Measurements from ENCODE around the gene TRIM15.
"Not testable (repeated sequence)": the region's sequence is repeated elsewhere in the genome, so short reads cannot be mapped to it uniquely, and the experiment has no call there.

The TRIM15 gene

DNA sequence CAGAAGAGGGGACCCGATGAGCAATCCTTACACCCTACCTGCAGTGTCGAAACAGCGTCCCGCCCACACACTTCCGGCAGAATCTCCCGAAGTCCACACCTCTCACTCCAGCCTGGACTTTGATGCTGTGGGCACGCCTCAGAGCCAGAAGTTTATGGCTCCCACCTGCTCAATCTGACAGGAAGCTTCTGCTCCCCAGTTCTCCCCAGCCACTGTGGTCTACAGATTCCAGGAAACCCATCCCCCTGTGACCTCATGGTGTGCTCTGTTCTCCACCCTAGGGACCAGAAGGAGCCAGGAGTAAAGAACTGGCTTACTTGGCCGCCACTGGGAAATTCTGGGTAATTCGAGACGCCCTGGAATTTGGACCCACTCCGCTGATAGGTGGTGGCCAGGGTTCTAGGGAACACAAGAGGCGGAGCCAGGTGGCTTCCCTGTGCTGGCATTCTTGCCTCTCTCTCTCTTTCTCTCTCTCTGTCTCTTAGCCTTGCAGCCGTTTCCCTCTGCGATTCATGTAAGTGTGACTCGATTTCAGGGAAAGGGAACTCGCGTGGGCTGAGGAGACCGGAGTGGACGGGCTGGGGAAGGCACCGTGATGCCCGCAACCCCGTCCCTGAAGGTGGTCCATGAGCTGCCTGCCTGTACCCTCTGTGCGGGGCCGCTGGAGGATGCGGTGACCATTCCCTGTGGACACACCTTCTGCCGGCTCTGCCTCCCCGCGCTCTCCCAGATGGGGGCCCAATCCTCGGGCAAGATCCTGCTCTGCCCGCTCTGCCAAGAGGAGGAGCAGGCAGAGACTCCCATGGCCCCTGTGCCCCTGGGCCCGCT is at the start of gene TRIM15:
TRIM15 (plus strand) TSS at position 457 of the 828 bp plus-strand sequence; CDS start at position 596, 139 bp downstream.
- DNase-seq: no peak

DNA sequence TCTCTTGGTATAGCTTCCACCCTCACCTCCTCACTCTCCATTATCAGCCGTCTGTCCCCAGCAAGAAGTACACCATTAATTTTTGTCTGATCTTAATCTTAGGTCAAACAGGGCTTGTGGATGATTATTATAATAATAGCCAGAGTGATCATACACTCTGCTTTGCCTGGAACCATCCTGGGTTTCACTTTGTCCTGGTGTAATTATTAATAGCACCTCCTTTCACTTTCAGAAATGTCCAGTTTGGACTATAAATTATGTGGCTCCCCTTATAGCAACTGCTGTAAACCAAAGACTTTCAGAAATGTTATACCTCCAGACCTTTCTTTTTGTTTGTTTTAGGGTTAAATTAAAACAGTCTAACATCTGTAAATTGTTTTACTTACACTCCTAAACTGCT is 49.5 kb upstream of the TRIM15 start:
- no peak for DNase-seq

DNA sequence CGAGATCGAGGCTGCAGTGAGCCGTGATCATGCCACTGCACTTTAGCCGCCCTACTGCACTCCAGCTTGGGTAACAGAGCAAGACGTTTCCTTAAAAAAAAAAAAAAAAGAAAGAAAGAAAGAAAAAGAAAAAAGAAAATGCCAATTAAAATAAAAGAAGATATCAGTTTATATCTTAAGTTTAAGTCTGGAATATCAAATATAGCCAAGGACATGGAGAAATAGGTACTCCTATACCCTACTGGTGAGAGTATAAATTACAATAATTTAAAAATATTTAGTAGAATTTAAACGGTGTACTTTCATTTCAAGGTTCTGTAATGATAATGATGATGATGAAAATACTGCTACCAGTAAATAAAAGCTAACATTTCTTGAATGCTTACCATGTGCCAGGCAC is 46.6 kb upstream of the TRIM15 start:
- no peak for DNase-seq

DNA sequence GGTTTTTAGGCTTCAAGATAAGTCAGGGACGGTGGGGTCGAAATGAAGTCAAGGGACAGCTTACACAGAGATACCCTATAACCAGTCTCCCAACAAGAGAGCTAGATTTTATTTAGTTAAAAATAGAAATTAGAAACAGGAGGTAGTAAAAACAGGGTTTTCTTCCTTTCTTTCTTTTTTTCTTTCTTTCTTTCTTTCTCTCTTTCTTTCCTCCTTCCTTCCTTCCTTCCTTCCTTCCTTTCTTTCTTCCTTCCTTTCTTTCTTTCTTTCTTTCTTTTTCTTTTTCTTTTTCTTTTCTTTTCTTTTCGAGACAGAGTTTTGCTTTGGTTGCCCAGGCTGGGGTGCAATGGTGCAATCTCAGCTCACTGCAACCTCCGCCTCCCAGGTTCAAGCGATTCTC is 44.7 kb upstream of the TRIM15 start:
- not testable (repeated sequence) for DNase-seq

DNA sequence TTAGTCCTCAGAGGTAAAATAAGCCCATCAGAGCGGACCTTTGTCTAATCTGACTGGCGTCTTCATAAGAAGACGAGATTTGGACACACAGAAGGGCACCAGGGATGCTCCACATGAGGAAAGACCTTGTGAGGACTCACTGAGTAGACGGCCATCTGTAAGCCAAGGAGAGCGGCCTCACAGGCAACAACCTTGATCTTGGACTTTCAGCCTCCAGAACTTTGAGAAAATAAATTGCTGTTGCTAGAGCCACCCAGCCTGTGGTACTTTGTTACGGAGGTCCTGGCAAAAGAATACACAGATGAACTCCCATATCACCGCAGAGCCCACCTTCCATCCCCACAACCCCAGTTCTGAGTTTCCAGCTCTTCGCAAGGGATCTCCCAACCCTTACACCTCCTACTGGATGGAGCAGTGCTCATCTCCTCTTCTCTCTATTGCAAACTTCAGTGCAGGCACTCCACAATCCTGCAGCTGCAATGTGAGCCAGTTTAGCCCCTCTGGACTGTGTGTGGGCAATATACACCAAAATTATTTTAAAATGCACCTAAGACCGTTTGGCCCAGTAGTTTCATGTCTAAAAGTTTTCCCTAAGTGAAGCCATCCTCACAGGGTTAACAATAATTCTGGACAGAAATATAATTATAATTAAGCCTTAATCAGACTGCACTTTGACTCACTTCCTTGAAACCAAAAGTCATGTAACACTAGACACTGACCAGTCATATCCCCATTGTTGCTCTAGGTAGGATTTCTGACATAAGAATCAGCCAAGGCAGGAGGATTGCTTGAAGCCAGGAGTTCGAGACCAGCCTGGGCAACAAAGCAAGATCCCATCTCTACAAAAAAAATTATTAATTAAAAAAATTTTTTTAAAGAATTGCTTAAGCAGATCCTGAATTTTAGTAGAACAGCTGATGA is 41.6 kb upstream of the TRIM15 start:
- DNase-seq: no peak

DNA sequence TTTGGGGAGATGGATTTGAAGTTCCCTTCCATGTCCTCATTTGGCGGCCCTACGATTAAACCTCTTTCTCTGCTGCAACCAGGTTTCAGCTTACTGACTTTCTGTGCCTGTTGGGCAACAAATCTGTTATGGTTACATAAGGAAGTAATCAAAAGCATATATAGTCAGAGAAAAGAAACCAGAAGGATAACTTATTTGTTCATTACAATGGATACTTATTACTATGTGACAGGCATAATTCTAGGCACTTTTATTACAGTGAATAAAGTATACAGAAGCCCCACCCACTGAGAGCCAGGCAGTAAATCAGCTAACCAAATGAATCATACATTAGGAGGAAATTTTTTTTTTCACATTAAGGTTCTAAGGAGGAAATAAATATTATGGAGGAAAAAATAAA is 40.8 kb upstream of the TRIM15 start:
- DNase-seq: no peak

DNA sequence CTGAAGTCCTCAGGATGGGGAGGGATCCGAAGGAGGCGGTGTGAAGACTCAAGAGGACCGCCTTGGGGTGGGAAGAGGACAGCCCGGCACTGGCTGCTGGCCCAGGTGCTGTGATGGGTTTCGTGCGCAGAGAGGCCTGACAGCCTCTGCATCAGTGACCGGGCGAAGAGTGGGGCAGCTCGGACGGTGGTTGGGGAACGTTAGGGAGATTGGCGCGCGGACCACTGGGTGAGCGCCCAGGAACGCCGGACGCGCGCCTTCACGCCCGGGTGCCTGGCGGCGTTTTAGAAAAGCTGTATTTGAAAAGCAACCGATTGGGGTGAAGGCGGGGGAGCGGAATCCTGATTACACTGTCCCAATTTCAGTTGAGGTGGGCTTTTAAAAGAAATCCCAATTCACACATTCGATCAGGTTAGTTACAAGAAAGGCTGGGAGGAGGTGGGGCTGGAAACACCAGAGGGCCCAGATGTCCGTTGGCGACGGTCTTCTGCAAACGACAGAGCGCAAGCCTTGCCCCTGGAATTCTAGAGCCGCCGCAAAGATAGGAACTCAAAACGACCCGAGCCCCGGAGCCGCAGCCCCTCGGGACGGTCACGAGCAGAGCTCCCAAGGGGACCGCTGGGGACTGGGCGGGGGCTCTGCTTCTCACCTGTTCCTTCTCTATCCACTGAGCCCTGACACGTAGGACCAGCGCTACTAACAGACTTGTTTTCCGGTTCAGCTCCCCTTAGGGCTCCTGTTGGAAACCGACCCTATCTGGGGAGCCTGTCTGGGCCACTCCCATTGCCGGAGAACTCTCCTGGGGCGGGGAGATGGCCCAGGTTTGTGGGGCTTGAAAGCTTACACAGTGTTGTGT is 35.9 kb upstream of the TRIM15 start:
- no peak for DNase-seq

DNA sequence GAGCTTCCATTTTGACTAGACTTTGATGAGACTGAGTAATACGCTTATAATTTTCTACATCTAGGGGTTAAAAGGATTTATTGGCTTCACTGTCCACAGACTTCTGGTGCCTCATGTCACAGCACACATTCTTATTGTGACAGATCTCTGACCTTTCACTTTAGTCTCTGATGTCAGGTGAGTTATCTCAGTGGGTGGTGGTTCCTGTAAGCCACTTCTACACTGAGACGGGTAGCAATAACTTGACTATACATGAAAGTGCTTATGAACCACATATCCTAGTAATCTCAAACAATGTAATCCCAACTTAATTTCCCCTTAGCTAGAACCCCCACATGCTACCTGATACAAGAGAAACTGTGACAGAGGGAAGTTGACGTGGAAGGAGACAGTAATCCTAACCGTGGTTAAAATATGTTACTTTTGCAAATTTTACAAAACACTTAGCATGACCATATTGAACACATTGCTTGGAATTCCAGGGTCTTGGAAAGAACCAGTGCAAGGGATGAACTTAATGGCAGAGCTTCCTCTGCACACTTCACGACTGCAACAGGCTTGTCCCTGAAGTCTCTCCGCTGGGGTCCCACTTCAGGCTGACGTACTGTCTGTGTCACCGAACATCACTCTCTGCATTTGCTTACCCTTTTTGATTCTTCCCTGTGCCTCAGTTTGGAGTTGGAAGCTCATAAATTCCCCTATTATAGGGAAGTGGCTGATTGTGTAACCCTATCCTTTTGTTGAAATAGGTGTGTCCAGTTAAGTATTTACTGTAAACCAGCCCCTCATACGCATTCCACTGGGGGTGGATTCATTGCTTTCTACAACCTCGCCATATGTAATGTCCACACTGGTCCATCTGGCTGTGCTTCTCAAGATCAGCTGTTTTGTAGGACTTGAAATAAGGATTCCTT is 33.8 kb upstream of the TRIM15 start:
- no peak for DNase-seq

DNA sequence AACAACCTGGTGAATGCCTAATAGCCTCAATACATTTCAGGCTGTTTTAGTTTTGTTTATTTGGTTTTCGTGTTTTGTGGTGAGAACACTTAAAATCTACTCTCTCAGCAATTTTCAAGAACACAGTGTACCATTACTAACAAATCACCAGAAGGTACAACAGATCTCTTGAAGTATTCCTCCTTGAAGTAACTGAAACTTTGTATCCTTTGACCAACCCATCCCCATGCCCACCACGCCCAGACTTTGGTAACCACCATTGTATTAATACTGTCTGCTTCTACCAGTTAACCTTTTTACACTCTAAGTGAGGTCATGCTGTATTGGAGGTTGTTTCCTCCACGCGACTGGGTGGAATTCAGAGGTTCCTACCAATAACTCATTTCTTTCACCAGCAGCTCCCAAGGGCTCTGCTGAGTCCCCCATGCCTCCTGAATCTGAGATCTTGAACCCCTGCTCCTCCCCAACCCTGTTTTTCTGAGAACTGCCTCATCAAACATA is 33.1 kb upstream of the TRIM15 start:
- DNase-seq: no peak

DNA sequence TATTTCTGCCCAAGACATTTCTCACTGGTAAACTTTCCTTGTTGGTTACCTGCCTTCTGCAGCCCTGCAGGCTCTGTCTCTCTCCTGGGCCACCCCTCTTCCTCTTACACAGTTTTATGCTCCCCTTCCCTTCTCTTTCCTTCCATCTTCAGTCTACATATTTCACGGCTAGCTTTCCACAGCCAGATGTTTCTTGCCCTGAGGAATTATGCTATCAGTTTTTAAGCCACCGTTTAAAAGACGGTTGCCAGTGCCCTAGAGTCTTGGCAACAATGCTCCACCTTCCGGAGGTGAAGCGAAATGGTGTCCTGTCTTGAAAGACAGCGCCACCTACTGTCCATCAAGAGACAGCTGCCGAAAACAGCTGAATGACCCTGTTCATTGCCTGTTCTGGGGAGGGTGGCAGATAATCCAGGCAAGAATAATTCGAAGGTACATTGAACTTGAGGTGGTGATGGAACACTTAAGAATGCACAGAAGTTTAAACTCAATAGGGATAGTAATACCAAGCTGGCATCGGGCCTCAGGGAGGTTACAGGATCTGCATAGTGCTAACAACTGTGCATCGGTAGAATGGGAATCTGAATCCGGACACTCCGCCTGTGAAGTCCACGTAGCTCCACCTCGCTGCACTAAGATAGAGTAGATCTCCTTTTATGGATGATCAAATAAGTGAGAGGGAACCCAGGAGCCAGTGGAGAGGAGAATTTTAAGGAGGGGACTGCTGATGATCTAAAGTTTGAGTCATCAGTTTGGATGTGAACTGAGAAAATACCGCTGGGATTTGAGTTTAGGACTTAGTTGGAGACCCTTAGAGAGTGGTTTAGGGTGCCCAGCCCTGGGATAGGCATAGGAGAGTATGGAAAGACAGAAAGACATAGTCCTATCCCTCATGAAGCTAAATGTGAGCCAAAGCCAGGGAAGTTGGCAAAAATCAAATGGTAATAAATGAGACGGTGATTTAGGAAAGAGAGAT is 32.2 kb upstream of the TRIM15 start:
- DNase-seq: peak; percentile 72

DNA sequence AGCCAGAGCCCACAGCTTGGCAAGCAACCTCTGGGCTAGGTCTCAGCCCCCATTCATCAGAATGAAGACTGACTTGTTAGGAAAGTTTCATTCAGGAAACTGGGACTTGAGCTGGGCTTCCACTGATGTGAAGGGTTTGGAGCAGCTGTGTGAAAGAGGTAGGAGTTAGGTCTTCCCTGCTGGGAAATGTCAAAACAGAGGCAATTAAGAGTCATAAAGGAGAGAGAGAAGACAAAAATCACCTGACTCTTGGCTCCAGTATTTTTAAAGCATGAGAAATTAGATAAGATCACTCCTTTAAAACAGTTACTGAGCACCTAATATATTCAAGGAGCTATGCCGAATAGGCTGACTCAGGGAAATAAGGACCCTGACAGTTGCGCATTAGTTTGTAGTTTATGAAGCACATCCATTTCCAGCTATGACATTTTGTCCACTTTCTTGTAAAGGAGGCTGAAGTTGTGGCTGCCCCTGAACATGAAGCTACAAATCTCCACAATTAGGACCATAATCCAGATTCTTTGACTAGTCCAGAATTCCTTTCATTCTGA is 31.3 kb upstream of the TRIM15 start:
- DNase-seq: no peak

DNA sequence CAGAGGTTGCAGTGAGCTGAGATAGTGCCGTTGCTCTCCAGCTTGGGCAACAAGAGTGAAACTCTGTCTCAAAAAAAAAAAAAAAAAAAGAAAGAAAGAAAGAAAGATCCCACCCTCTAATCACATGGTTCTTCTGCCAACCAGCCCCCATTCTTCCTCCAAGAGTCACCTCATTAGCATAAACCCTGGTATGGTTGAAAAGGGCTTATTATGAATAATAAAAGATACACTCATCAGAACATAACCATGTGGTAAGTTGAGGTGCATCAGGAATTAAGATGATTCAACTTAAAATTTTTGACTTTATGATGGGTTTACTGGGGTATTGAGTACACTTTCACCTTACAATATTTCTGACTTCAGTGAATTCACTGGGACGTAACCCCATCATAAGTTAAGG is 28.2 kb upstream of the TRIM15 start:
- DNase-seq: no peak

DNA sequence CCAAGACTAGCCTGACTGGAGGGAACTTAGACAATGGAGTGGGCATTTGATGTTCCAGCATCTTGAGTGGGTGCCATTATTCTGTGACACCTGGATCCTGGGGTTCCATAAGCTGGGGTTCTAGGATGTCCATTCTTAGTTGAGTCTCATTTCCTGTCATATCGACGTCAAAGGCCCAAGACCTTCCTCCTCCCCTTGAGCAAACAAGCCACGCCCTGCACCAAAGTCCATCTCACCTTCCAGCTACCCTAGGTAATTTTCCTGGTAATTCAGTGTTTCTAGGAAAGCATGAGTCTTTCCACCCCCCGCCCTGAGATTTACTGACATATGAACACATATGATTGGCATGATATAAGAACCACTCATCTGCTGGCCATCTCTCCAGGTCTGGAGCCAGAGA is 27.6 kb upstream of the TRIM15 start, which contains the start of gene TRIM40:
TRIM40 (plus strand) TSS at position 384 of the 400 bp plus-strand sequence. CDS start 897 bp downstream, outside the sequence.
- DNase-seq: no peak

DNA sequence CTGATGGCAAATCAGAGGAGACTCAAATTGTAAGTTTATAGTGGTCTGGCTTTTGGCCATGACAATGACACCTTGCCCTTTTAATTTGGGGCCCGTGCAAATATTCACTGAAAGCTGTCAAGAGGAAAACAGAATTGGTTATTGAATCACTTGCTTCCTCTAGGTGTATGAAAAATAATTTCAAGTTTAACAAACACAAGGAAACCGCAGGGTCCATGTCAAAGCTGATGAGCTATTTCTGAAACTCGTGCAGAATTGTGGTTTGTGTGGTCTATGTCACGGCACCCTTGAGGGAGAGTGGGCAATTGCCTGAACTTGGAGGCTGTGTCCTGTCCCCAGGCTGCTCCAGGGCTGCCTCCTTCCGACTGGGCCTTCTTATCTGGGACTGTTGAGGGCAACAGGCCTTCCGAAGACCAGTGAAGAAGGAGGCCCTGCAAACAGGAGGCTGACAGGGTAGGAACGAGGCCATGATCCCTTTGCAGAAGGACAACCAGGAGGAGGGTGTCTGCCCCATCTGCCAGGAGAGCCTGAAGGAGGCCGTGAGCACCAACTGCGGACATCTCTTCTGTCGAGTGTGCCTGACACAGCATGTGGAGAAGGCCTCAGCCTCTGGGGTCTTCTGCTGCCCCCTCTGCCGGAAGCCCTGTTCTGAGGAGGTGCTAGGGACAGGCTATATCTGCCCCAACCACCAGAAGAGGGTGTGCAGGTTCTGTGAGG is 26.6 kb upstream of the TRIM15 start:
- DNase-seq: no peak

DNA sequence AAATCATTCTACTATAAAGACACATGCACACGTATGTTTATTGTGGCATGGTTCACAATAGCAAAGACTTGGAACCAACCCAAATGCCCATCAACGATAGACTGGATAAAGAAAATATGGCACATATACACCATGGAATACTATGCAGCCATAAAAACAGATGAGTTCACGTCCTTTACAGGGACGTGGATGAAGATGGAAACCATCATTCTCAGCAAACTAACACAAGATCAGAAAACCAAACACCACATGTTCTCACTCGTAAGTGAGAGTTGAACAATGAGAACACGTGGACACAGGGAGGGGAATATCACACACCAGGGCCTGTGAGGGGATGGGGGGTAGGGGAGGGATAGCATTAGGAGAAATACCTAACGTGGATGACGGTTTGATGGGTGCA is 23.1 kb upstream of the TRIM15 start:
- DNase-seq: not testable (repeated sequence)

DNA sequence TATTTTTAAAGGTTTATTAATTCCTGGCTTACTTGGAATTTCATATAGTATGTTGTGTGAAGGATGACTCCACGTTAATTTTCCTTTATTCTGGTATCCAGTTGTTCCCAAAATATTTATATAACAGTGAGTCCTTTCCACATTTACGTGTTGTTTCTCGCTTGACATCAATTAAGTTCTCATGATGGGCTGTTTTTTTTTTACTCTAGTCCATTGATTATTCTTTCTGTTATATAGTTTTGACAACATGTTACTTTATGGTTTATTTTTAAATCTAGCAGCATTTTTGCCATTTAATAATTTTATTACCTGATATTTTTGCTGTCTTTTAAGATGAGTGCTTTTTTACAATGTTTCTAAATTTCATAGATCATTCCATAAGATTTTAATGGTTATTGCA is 20.7 kb upstream of the TRIM15 start:
- no peak for DNase-seq

DNA sequence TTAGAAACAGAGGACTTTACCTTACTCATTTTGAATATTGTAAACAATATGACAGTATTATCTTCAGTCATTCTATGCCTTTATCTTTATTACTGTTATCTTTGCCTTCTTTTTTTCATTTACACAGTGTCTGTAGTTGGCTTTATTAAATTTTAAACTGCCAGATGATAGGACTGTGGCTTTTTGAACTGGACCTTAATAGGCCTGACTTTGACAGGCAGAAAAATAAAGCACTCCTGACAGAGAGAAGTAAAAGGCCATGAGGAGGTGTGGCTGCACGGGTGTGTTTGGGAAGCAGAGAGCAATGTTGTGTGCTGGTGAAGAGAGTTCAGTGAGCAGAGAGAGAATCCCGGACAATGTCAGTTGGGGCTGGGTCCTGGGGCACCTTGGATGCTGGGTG is 19.6 kb upstream of the TRIM15 start:
- DNase-seq: no peak

DNA sequence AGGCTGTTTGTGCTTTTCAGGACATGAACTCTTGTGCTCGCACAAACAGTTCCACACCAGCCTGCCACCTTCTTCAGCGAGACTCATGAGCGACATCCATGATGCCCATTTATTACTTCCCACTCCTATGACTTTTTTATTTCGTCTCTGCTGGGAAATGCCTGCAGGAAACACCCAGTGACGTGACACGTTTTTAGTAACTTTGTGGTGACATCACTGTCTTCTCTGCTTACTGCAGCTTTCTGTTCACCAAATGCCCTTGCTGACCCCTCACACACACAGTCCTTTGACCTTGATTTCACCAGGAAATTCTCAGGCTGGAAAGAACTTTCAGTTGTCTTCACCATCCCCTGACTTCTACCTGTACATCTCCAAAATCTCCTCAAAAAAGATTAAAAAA is 18.5 kb upstream of the TRIM15 start:
- DNase-seq: no peak

DNA sequence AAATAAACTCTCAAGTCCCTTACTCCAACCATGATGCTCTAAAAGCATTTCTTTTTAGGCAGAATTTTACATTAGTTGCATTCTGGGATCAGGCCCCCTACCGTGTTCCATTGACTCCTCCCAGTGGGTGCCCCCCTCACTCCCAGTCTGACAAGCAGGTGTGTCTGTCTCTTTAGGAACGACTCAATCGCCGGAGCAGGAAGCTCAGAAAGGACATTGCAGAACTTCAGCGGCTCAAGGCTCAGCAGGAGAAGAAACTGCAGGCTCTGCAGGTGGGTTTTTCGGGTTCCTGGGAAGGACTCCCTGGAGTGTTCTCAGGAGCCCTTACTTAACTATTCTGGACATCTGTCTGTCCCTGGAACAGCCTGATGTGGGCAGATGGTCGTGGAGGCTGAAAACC is 17.5 kb upstream of the TRIM15 start:
- no peak for DNase-seq
